Measurements from ENCODE around the gene DHRS1.
A peak's percentile ranks its signal among the peaks of the same experiment; 100 is the strongest.

DHRS1 gene

DNA sequence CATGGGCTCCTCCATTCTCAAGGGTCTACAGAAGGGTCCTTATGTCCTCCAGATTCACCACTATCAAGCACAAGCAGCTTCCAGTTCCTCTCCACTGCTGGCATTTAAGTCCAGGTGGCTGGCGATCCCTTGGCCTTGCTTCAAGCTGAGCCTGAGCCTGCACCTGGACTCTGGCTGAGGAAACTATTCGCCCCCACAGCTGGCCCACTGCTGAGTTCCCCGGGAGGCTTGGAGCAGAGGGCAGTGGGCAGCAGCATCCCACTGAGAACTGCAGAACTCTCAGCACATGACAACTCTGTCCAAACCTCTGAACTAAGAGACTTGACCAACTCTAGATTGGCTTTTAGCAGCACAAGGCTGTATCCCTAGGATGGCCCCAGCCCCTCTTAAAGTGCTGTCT, 16.8 kb downstream of the DHRS1 start:
- no peak for DNase-seq (ENCODE audit: low read depth)

- no peak for DNase-seq (ENCODE audit: low read depth)
These were observed 17.9 kb downstream of the DHRS1 start for GRCh38 chr14:24281636-24282035.

DNA sequence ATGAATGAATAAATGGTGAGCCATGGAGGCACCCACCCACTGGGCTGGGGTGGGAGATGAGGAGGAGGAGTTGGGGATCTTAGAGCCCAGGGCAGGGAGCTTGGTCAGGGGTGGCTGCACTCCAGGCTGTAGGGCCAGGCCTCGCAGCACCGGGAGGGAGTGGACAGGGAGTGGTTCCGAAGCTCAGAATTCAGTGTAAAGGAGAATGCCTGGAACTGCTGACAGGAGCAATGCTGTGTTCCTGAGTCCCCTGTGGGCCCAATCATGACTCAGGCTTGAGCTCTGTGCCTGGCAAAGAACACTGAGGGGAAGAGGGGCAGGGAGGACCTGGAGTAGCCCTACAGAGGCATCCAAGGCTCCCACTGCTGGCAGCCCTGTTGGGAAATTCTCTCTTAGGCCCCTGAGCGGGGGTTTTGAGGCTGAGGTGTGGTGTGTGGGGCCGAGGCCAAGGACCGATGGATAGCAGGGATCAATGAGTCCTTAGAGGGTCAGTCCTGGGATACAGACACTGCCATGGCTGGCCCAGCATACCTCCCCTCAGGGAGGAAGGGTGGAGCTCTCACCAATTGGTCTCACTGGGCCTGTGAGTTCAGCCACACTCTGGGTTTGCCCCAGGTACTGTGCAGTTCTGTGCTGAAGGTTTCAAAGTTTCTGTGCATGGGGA, 18.7 kb downstream of the DHRS1 start:
- DNase-seq (ENCODE audit: low read depth), result no peak

DNA sequence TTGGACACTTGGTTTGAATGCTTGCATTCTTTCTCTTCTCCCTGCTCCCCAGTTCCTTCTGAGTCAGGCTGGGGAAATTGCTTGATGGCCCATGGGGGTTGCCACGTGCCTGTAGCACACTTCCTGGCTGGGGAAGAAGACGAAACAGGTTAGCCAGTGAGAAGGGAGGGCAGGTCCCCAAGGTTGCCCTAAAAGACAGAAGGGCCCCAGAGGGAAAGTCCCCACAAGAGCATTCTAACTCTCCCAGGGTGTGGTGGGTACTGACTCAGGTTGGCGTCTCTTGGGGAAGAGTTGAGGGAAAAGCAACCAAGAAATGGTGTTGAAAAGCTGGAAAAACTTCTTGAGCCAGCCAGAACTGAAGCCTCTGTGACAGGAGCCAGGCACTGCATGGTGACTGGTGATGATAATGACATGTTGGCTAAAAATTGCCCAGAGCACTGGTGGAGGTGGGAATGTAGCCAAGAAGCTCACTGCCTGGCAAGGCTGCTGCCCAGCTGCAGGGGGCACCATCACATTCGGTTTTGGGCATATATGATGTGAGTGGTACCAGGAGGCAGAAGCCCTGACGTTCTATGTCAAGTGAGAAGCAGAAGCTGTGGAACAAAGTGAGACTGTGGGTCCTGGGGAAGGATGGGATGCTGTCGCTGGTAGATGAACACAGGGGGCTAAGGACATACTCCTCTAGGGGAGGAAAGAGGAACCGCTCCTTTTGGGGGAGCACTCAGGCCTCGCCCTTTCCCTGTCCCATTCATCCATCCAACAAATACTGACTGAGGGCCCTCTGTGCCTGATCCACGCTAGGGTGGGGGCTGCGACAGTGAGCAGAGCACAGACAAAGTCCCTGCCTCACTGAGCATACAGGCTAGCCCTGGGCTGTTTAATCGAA, 20.0 kb downstream of the DHRS1 start:
- no peak for DNase-seq (ENCODE audit: low read depth)

- no peak for DNase-seq (ENCODE audit: low read depth)
These were observed 21.2 kb downstream of the DHRS1 start for GRCh38 chr14:24278424-24278823.

DNA sequence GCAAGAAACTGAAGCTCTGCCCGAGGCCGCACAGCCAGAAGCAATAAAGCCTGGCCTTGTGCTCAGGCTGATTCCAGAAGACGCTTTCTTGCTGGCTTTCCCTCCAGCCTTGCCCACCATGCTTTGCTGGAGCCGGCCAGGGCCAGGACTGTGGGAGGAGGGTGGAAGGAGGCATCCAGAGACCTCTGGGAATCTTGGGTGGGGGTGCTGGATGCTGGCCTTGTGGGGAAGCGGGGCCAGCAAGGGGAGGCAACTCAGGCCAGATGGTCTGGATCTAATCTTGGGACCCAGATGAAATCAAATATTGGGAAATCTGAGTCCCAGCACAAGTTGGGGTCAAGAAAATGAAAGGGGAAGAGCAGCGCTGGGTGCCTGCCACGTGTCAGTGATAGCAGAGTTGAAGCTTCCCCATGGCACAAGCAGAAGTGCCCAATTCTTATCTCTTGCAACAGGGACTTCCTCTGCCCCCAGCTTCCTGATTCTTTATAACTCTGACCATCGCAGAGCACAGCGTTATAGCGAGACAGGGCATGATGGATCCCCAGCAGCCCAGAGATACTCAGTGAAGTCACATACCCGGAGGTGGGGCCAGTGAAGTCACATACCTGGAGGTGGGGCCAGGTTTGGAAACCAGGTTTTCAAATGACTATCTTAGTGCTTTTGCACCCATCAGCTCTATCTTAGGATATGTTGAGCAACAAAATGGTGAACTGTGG, 21.8 kb downstream of the DHRS1 start:
- no peak for DNase-seq (ENCODE audit: low read depth)

DNA sequence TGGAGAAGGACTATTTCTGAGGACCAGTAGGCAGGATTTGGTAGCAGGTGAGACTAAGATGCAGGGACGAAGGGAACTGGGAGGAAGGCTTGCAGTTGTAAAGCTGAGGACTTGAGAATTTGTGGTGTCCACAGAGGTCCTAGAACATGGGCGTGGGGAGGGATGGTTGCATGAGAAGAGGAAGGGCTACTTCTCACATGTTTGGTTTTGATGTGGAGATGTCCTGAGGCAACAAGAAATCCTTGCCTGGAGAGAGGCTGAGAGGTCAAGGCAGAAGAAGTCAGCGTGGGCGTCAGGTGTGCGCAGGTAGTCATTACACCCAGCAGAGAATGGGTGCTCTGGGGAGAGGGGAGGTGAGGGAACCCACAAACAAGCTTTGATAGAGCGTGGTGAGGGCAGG, 22.5 kb downstream of the DHRS1 start:
- no peak for DNase-seq (ENCODE audit: low read depth)

DNA sequence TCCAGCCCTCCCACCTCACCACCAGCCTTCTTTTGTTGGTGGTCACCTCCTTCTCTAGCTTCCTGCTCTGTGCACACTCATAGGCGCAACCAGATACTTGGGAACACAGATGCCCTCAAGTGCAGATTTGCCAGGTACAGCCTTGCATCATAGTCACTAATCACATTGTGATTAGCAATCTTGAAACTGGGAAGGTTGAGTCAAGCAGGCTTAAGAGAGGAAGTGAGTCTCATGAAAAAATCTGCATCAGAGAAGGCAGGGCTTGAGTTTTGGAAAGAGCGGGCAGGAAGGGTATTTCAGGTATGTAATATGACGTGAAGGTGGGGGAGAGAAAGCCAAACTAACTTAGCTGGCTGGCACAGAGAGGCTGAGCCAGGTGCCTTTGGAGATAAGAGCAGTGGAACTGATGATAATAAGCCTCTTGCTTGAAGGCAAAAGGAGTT, 25.5 kb downstream of the DHRS1 start:
- DNase-seq (ENCODE audit: low read depth), result peak; percentile 4

GRCh38 chr14:24273422-24273998, 26.1 kb downstream of the DHRS1 start:
- DNase-seq (ENCODE audit: low read depth), result no peak

DNA sequence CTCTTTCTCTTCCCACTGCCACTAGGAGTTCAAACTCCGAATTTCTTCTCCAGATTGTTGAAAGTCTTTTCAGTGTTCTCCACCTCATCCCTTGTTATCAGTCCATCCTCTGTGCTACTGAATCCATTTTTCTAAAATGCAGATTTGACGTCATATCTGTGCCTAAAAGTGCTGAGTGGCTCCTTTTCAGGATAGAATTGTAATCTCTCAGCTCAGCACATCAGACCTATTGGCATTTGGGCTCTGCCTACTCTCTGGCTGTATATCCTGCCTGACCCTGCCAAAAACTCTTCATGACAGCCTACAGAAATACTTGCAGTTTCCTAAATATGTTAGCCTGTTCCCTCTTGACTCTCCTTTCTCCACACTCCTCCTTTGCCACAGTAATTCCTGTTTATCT, 27.1 kb downstream of the DHRS1 start:
- DNase-seq (ENCODE audit: low read depth), result no peak

GRCh38 chr14:24271834-24272263, 27.7 kb downstream of the DHRS1 start:
- peak; percentile 3 for DNase-seq (ENCODE audit: low read depth)

GRCh38 chr14:24271134-24271833, 28.3 kb downstream of the DHRS1 start, which contains the start of gene RABGGTA:
RABGGTA (minus strand) TSS chr14:24271597; CDS start chr14:24271115, 482 bp downstream.
- peak; percentile 19 for DNase-seq (ENCODE audit: low read depth)

DNA sequence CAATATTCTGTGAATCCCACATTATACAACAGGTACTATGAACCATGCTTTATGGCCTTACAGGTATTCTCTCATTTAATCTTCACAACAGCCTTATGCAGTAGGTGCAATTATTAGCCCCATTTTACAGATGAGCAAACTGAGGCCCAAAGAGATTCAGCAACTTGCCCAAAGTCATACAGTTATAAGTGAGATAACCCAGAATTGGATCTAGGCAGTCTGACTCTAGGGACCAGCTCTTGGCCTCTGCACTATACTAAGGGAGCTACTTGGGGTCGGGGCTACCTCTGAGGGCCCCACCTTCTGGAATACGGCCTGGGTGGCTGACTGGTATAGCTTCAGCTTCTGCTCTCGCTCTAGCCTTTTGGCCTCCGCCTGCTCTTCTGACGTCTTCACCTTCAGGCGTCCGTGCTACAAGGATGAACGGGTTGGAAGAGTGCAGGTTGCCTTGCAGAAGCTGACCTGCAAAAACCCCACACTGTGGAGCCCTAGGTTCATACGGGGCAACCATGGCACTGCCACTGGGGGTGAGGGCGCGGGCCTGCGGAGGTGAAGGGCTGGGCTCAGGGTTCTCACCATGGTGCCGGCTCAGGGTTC, 28.9 kb downstream of the DHRS1 start:
- DNase-seq (ENCODE audit: low read depth), result peak; percentile 3

DNA sequence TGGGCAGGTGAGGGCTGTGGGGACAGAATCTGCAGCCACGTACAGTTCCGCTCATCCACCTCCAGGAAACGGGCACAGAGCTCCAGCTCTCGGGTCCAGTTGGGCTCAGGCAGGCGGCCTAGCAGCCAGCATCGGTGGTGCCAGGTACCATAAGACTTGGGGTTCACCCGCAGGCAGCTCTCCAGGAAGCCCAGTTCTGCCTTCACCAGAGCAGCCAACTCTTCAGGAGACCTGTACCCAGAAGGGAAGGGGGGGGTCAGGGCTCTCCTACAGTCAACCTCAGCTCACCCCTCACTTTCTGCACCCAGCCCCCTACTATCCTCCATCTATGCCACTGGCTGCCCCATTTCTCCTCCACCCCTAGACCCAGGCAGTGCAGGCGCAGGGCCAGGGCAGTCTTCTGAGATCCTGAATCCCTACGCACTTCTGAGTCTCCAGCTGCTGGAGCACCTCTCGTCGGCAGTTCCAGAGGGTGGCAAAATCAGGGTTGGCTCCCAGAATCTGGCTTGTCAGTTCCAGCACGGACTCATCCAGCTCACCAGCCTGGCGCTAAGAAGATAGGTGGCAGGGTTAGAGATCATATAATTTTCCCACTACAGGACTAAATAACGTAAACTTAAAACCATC, 29.6 kb downstream of the DHRS1 start:
- DNase-seq (ENCODE audit: low read depth), result no peak

- DNase-seq (ENCODE audit: low read depth), result no peak
These were observed 30.2 kb downstream of the DHRS1 start for GRCh38 chr14:24269368-24269767.

DNA sequence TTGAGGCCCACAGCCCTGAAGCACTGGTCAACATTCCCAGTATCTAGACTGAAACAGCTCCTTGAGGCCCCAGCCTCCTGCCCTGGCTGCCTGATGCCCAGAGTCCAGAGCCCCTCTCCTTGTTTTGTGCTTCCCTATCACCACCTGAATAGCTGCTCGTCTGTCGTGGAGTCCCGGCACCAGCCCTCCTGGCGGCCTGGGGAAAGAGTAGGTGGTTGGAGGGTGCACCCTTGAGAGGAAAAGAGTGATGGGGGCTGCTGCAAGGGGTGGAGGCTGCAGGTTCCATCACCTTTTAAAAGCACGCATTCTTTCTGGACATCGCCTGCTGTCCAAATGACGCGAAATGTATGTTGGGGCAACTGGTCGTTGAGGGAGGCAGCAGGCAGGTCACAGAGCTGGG, 31.4 kb downstream of the DHRS1 start:
- DNase-seq (ENCODE audit: low read depth), result no peak

DNA sequence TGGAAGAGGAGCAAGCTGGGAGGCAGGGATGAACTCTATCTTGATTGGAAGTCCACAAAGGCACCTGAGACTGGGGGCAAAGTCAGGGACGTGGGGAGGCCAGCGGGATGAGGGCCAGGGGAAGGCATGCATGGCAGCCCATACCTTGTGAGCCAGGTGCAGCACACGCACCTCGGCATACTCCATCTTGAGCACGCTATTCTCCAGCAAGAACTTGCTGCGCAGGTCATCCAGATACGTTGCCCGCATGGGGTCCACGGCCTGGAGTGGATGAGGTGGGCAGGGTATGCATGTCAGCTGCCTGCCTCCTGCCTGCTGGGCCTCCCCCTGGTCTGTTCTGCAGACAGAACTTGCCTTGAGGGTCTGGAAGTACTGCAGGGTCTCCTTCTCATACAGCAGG, 32.1 kb downstream of the DHRS1 start:
- no peak for DNase-seq (ENCODE audit: low read depth)

DNA sequence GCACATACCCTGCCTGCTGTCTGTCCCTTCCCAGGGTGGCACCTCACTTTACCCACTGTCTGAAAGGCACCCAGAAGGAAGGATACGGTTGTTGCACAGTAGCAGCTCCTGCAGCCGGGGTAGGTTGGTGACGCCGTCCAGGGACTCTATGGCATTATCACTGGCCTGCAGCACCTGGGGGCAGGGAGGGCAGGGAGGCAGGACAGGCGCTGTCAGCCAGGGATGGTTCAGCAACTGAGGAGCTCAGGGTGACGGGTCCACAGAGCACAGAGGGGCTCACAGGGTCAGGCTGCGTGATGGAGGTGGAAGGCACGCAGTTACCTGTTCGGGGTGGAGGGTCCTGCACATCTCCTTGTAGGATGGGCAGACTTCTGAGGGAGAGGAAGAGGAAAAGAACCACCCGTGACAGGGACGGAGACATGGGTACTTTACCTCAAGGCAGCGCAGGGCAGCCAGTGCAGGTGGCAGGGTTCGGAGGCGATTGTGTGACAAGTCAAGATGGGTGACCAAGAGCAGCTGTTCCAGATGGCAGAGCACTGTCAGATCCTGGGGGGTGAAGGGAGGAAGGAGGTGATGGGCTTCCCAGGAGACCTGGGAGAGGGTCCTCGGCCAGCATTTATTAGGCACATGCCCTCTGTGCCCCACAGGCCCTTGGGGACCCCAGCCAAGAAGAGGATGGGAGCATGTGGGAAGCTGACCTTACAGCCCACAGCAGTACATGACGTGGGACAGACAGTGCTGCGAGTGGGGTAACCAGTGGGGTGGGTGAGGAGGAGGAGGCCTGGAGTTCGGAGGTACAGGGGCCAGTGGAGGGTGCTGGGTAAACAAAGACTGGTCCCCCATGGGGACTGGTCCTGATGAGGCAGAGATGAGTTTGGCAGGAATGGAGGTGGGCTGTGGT, 33.0 kb downstream of the DHRS1 start:
- DNase-seq (ENCODE audit: low read depth), result no peak

GRCh38 chr14:24264298-24264697, 35.3 kb downstream of the DHRS1 start:
- DNase-seq (ENCODE audit: low read depth), result no peak

- no peak for DNase-seq (ENCODE audit: low read depth)
These were observed 35.7 kb downstream of the DHRS1 start for GRCh38 chr14:24263848-24264247.

All from HS-5 (cell line).